Left colon (tissue), 2 donors: Measurements from ENCODE around the gene PRSS1. TPM values are rescaled to one million over a fixed set of nuclear protein-coding genes. Genes with fewer than 3 reads are reported as not detected.
"Not testable (repeated sequence)": the region's sequence is repeated elsewhere in the genome, so short reads cannot be mapped to it uniquely, and the experiment has no call there.

ENCODE experiments used
- ATAC-seq: fragments of 200-7000 bp; cut with Tn5 transposase; one replicate; pipeline ENCODE4 v1.9.1; 2020; ENCODE audit warnings: mild to moderate bottlenecking, moderate library complexity
- DNase-seq, 2 donors: peaks; one replicate each; pipeline ENCODE4 v3.0.0-alpha.2; 2020
- intact Hi-C, 2 donors: fragments of 100-400 bp; cut with DNase I in 1 of 2; cut with micrococcal nuclease in 1 of 2; formaldehyde crosslinking; loops; one replicate each; pipeline versions ENCODE4 v1.11.2 to v1.14.0; 2022; cut with DNase I, micrococcal nuclease
- total RNA-seq, 2 donors: library from RNA; stranded (reverse); fragmentation: NEBNext Ultra II Directional; extraction: Animal tissue kit (Norgen Biotek cat#: 25700); gene quantifications; one replicate each; pipeline ENCODE4 v1.2.1, GENCODE V29; 2021
- donor health status: DM: no; HTN: no; CAD: no.
- donor health status: DM: yes; HTN: yes; CAD: no.

Gene PRSS1
- total RNA-seq, 2 donors from 2014 or later, result 4.0 TPM; not detected in 1

GRCh38 chr7:142741932-142742331 is 7.3 kb upstream of the PRSS1 start:
- ATAC-seq, intact Hi-C loops, DNase-seq: not testable (repeated sequence)

DNA sequence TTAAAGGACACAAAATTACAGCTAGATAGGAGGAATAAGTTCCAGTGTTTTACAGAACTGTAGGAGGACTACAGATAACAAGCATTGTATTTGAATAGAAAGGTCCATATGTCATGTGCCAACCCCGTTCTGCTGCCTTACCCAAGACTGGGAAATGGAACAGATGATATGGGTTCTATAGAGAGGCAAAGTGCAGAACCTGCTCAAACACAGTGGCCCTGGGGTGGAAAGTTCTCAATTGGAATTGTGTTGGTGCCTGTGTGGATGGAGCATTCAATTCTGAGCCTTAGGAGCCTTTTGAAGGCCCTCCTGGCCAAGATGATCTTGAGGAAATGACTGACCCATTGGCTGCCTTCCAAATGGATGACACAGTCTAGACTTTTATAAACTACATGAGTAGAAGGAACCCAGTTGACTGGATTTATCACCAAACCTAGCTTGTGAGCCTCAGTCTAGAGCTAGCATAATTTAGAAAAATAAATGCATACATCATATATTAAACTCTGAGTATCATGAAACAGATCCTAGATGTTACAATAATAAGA is 4.1 kb upstream of the PRSS1 start:
- ATAC-seq, result no peak
- DNase-seq, result no peak
- intact Hi-C loops, result no loop called here

GRCh38 chr7:142745745-142746144 is 3.5 kb upstream of the PRSS1 start:
- DNase-seq (no peak), ATAC-seq (no peak)
- intact Hi-C loops, result no loop called here

GRCh38 chr7:142746264-142746663 is 3.0 kb upstream of the PRSS1 start:
- no peak for DNase-seq
- ATAC-seq, result no peak
- intact Hi-C loops, result no loop called here

DNA sequence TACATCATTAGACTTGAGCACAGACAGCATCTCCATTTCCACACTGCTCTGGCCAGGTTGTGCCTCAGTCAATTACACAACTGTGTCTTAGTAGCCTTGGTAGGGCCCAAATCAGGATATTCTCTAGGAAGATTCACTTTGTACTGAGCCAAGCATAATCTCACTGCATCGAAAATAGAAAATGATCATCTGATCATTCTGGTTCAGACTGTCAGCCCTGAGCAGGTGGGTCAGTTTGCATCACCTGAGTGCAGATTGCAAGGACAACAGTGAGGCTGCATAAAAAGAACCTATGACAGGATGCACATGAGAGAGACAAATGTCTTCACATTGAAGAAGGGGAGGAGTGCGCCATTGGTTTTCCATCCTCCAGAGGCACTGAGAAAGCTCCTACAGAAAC is 862 bp upstream of the PRSS1 start:
- intact Hi-C loops, DNase-seq, ATAC-seq: not testable (repeated sequence)

- no peak for DNase-seq
- no peak for ATAC-seq
- intact Hi-C loops, result no loop called here
These were observed 1.2 kb downstream of the PRSS1 start for GRCh38 chr7:142750321-142750938.

- ATAC-seq, intact Hi-C loops, DNase-seq: not testable (repeated sequence)
These were observed 2.4 kb downstream of the PRSS1 start for GRCh38 chr7:142751526-142752175.

DNA sequence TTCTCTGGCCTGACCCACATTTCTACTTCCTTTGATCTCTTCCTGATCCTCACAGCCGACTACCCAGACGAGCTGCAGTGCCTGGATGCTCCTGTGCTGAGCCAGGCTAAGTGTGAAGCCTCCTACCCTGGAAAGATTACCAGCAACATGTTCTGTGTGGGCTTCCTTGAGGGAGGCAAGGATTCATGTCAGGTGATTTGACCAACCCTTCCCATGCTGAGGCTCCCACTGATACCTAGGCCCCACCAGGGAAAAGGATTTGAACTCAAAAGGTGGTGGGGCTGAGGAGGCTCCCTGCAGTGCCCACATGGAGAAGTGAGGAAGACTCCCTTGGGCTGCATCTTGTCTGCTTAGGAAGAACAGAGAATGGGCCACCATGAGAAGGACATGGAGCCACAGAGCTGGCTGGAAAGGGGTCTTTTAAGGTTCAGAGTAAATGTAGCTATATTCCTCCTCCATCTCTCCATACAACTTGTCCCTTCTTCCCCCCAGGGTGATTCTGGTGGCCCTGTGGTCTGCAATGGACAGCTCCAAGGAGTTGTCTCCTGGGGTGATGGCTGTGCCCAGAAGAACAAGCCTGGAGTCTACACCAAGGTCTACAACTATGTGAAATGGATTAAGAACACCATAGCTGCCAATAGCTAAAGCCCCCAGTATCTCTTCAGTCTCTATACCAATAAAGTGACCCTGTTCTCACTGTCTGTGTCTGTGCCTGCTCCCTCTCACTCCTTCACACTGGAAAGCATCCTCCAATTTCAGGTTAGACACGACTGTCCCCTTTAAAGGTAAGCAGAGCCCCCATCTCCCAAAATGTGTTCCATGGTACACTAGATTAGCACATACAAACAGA is 3.3 kb downstream of the PRSS1 start:
- DNase-seq, result no peak
- intact Hi-C loops, result no loop called here
- no peak for ATAC-seq

GRCh38 chr7:142753366-142753765 is 4.1 kb downstream of the PRSS1 start:
- no peak for DNase-seq
- intact Hi-C loops, result no loop called here
- no peak for ATAC-seq

DNA sequence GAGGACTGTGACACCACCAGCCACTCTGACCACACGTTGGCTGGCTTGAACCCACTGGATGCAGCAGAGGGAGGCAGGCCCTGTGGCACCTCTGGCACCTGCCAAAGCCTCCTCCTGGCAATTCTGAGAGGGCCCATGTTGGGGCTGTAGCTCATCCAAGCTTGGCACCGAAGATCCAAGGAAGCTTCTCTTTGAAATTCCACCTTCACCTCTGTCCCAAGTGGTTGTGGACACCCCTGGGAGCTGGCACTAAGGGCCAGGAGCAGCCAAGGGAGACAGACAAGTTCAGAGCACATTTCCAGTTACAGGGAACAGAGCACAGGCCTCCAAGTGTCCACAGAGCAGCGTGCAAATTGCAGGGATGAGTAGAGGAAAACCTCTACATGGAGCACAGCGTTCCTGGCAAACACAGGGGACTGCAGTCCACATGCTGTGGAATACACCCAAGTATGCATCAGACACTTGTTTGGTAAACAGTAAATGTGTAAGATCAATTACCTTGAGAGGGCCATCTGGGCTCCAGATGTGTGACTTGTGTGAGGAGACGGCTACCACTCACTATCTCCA is 4.7 kb downstream of the PRSS1 start:
- intact Hi-C loops, ATAC-seq, DNase-seq: not testable (repeated sequence)

- no peak for DNase-seq
- intact Hi-C loops, result no loop called here
- ATAC-seq, result no peak
These were observed 5.7 kb downstream of the PRSS1 start for GRCh38 chr7:142754681-142755575.

DNA sequence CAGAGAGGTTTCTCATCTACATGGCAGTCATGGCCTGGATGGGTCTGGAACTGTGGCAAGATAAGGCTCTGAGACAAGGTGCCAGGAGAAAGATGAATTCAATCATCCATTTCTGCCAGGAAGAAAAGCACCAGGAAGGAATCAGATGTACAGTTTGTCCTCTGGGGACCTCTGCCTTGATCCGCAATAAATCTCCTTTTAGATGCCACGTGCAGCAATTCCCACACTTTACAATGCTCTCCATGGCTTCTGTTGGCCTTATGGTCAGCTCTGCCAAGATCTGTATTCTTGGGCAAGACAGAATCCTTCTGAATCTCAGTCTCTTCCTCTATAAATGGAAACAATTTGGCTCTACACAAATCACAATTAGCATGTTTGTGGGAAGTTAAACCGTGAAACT is 9.0 kb downstream of the PRSS1 start:
- intact Hi-C loops, ATAC-seq, DNase-seq: not testable (repeated sequence)

DNA sequence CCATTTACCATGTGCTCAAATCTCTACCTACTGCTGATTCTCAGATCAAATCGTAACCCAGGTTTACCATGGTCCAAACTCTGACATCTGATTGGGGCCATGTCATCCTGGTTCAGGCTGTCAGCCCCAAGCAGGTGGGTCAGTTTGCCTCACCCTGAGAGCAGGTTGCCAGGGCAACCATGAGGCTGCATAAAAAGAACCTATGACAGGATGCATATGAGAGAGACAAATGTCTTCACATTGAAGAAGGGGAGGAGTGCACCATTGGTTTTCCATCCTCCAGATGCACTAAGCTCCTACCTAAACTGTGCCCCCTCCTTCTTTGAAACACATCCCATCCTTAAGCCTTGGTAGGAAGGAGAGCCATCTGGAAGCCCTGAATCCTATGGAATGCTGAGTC is 10.2 kb downstream of the PRSS1 start:
- ATAC-seq (no peak), DNase-seq (no peak)
- intact Hi-C loops, result no loop called here

DNA sequence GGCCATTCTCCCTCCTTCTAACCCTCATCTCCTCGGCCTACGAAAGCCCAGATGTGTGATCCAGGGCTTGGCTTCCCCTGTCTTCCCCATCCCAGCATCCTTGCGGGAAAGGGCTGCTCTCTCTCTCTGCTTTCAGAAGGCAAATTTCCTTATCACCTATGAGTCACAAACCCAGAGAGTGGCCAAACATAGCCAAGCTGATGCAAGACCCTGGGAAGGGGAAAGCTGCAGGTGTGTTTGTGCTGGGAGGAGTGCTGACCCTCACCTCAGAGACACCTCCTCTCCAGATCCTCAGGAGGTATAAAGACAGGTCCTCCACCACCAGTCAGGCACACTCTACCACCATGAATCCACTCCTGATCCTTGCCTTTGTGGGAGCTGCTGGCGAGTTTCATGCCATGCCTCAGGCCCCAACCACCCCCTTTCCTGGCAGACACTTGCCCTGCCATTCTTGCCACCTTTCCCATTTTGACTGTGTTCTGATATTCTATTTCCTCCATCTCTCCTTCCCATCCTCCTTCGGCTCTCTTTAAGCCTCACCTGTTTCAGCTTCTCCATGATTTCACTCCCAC is 10.9 kb downstream of the PRSS1 start:
- ATAC-seq (no peak), DNase-seq (no peak)
- intact Hi-C loops, result no loop called here

DNA sequence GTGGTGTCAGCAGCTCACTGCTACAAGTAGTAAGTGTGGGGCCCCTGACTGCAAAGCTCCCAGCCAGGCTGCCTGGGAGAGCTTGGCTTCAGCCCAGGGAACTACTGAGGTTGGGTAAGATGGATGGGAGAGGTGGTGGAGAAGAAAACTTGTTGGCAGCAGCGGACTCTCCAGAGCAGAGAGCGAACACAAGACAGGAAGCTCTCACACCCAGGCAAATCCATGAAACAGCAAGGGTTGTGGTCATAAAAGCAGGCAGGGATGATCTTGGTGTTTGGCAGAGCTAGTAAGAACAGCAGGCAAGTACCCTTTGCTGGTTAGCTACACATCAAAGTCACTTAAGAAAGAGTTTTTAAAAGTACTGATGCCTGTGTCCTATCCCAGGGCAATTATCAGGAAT is 12.3 kb downstream of the PRSS1 start:
- ATAC-seq, intact Hi-C loops, DNase-seq: not testable (repeated sequence)

DNA sequence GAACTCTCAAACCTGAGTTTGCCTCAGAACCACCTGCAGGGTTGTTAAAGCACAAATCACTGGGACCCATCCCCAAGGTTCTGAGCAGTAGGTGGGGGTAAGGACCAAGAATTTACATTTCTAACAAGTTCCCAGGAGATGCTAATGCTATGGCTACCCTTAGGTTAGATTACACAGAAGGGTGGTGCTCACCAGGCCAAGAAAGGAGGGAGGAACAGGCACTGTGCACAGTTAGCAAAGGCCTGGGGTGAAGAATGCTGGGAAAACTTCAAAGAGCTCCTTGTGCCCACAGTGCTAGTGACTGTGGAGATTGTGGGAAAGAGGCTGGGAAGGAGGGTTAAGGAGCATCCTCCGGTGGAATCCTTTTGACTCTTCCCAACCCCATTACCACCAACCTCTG is 12.8 kb downstream of the PRSS1 start:
- ATAC-seq, result no peak
- intact Hi-C loops, result no loop called here
- DNase-seq, result no peak

GRCh38 chr7:142767451-142767850 is 18.2 kb downstream of the PRSS1 start:
- intact Hi-C loops, result no loop called here
- ATAC-seq (no peak), DNase-seq (no peak)

GRCh38 chr7:142767861-142768260 is 18.6 kb downstream of the PRSS1 start:
- DNase-seq, result no peak
- intact Hi-C loops, result no loop called here
- ATAC-seq, result no peak
